GM19372 (cell line): Measurements from ENCODE around the gene R3HDM4.
"Not testable (repeated sequence)": the region's sequence is repeated elsewhere in the genome, so short reads cannot be mapped to it uniquely, and the experiment has no call there.

ENCODE experiments used
- ATAC-seq: cut with Tn5 transposase; IDR thresholded peaks from one replicate; pipeline ENCODE4 v1.9.1; 2021; ENCODE audit warnings: mild to moderate bottlenecking, low read depth, moderate library complexity; ENCODE audit not compliant: unreplicated experiment

R3HDM4 gene

GRCh38 chr19:896999-897398, 16.0 kb downstream of the R3HDM4 start:
- no peak for ATAC-seq

GRCh38 chr19:896434-896833, 16.6 kb downstream of the R3HDM4 start:
- no peak for ATAC-seq

- peak; percentile 79 for ATAC-seq
These were observed 19.9 kb downstream of the R3HDM4 start, which contains the start of the genes MED16 and RNU6-9 for GRCh38 chr19:892894-893689. Gene MED16 (minus strand): TSS chr19:893187. CDS start chr19:891131, 2,056 bp downstream. Gene RNU6-9 (plus strand): TSS chr19:893484.

GRCh38 chr19:892243-892893, 20.7 kb downstream of the R3HDM4 start:
- ATAC-seq, result no peak

GRCh38 chr19:891421-892200, 21.4 kb downstream of the R3HDM4 start:
- ATAC-seq, result not testable (repeated sequence)

GRCh38 chr19:890831-891230, 22.2 kb downstream of the R3HDM4 start:
- ATAC-seq, result no peak

- no peak for ATAC-seq
These were observed 23.2 kb downstream of the R3HDM4 start for GRCh38 chr19:889662-890295.

- no peak for ATAC-seq
These were observed 24.2 kb downstream of the R3HDM4 start for GRCh38 chr19:888581-889385.

- no peak for ATAC-seq
These were observed 25.4 kb downstream of the R3HDM4 start for GRCh38 chr19:887599-887998.

- no peak for ATAC-seq
These were observed 25.9 kb downstream of the R3HDM4 start for GRCh38 chr19:887072-887471.

GRCh38 chr19:885536-886224, 27.3 kb downstream of the R3HDM4 start:
- ATAC-seq, result no peak

- ATAC-seq, result no peak
These were observed 28.4 kb downstream of the R3HDM4 start for GRCh38 chr19:884420-885211.

- ATAC-seq, result no peak
These were observed 29.3 kb downstream of the R3HDM4 start for GRCh38 chr19:883661-884211.

- ATAC-seq, result no peak
These were observed 30.0 kb downstream of the R3HDM4 start for GRCh38 chr19:882871-883497.

GRCh38 chr19:881385-882071, 31.5 kb downstream of the R3HDM4 start:
- ATAC-seq, result no peak

- no peak for ATAC-seq
These were observed 33.1 kb downstream of the R3HDM4 start for GRCh38 chr19:879711-880438.
